K562 treated with DMSO at 1 percent for 12 hours (cell line): ENCODE data around the gene MUC12. TPM values are rescaled to one million over a fixed set of nuclear protein-coding genes. Genes with fewer than 3 reads are reported as not detected.

Source experiments
- total RNA-seq: library from RNA; unstranded; fragments of 300-600 nt; gene quantifications from 2 replicates; pipeline ENCODE4 v1.2.3, GENCODE V29; 2022; ENCODE audit not compliant: insufficient read depth

MUC12 gene
- total RNA-seq = not detected in 2 replicates

GRCh38 chr7:100969066-100969615, at the start of gene MUC12:
Gene MUC12, plus strand, starts transcription at chr7:100969565. Its CDS starts 58 bp downstream, at chr7:100969623.

GRCh38 chr7:100949227-100949932, 20.0 kb upstream of the MUC12 start, which contains the start of gene MUC3A:
Gene MUC3A, plus strand, starts transcription at chr7:100949534. Its CDS starts 91 bp downstream, at chr7:100949625.

Other genes with a start within 250 kb of the MUC12 start
- not detected in 2 replicates for gene EPO, start 249.1 kb upstream of the MUC12 start, total RNA-seq
- gene ZAN, start 236.0 kb upstream of the MUC12 start, total RNA-seq = not detected in 2 replicates
- 29.2 and 45.9 TPM in 2 replicates for gene EPHB4, start 142.0 kb upstream of the MUC12 start, total RNA-seq
- gene SLC12A9, start 116.9 kb upstream of the MUC12 start, total RNA-seq = 11.1 and 18.6 TPM in 2 replicates
- 65.2 and 74.9 TPM in 2 replicates for gene TRIP6, start 102.2 kb upstream of the MUC12 start, total RNA-seq
- 81.0 and 147 TPM in 2 replicates for gene SRRT, start 94.5 kb upstream of the MUC12 start, total RNA-seq
- 1.4 TPM in 1 of 2 replicates, not detected in the other for gene UFSP1, start 79.8 kb upstream of the MUC12 start, total RNA-seq
- 1.4 and 5.5 TPM in 2 replicates for gene ACHE, start 73.7 kb upstream of the MUC12 start, total RNA-seq
- gene MUC3A, start 20.0 kb upstream of the MUC12 start, total RNA-seq = 0.74 TPM in 1 of 2 replicates, not detected in the other
- gene MUC17, start 50.5 kb downstream of the MUC12 start, total RNA-seq = not detected in 2 replicates
- 12.0 and 25.1 TPM in 2 replicates for gene TRIM56, start 115.9 kb downstream of the MUC12 start, total RNA-seq
- 1.5 and 3.0 TPM in 2 replicates for gene SERPINE1, start 157.5 kb downstream of the MUC12 start, total RNA-seq
- 101 and 123 TPM in 2 replicates for gene AP1S1, start 184.9 kb downstream of the MUC12 start, total RNA-seq
- 0.49 and 1.3 TPM in 2 replicates for gene VGF, start 196.0 kb downstream of the MUC12 start, total RNA-seq
- gene NAT16, start 210.7 kb downstream of the MUC12 start, total RNA-seq = not detected in 2 replicates
- not detected in 2 replicates for gene MOGAT3, start 231.5 kb downstream of the MUC12 start, total RNA-seq
- gene PLOD3, start 248.0 kb downstream of the MUC12 start, total RNA-seq = 61.8 and 71.1 TPM in 2 replicates
- gene ZNHIT1, start 248.6 kb downstream of the MUC12 start, total RNA-seq = 132 and 185 TPM in 2 replicates